ENCODE data around the gene DTWD1.
A peak's percentile ranks its signal among the peaks of the same experiment; 100 is the strongest.
"Not testable (repeated sequence)": the region's sequence is repeated elsewhere in the genome, so short reads cannot be mapped to it uniquely, and the experiment has no call there.

The DTWD1 gene, protein sequence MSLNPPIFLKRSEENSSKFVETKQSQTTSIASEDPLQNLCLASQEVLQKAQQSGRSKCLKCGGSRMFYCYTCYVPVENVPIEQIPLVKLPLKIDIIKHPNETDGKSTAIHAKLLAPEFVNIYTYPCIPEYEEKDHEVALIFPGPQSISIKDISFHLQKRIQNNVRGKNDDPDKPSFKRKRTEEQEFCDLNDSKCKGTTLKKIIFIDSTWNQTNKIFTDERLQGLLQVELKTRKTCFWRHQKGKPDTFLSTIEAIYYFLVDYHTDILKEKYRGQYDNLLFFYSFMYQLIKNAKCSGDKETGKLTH

DNA sequence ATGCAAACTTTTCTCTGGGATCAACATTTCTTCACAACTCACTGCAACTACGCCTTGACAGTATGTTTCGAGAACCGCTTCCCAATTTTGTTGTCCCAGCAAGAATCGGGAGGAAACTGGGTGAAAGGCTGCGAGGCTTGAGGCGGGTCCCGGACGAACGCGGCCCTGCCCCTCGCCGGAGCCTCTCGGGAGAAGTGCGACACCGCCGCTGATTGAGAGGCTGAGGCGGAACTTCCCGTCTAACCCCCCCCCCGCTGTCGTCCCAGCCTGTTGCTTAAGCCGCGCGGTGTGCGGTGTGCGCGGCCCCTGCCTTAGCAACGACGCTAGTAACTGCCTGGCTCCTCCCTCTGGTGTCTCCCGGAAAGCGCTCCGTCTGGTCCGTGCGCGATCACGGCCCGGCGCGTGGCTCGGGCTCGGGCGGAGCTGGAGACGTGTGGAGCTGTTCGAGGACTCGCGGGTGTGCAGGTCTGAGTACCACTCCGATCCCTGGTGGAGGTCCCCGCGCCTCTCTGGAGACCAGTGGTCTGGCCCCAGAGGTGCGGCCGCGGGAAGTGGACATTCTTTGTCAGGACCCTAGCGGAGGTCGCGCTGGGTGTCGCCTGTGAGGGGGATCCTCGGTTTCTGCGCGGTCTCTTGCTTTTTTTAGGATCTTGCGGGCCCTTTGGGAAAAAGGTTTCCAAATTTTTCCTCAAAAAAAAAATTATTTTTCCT lies at the start of gene DTWD1, which contains the start of gene FAM227B:
TSS of gene DTWD1 (plus strand) at position 391 of the 711 bp plus-strand sequence. CDS start 4,120 bp downstream, outside the sequence.
TSS of gene FAM227B (minus strand) at position 161 of the 711 bp plus-strand sequence. CDS start 5,647 bp downstream, outside the sequence.
- peak; percentile 92 for DNase-seq

DNA sequence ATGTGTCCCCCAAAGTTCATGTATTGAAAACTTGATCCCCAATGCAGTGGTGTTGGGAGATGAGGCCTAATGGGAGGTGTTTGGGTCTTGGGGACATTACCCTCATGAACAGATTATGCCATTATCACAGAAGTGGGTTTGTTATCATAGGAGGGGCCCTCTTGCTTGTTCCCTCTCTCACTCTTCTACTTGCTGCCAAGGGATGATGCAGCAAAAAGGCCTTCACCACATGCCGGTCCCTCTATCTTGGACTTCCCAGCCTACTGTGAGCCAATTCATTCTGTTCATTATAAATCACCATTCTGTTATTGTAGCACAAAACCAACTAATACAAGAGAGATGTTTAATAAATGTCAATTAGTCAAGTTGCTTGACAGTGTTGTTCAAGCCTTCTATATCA lies 47.4 kb upstream of the DTWD1 start:
- no peak for DNase-seq

DNA sequence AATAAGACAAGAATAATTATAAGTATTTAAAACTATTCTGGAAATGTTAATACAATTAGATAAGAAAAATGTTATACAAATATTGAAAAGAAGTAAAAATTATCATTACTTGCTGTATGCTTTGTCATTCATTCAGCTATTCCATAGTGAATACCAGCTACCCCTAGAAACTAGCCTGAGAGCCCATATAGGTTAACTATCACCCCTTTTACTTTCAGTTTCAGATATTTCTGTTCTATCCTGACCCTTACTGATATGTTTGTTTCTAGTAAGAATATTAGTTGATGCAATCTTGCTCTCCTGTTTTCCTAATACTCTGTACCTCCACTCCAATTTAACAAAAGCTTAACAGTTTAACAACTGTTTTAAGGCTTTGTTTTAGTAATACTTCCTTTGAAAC lies 31.8 kb upstream of the DTWD1 start:
- DNase-seq = no peak

DNA sequence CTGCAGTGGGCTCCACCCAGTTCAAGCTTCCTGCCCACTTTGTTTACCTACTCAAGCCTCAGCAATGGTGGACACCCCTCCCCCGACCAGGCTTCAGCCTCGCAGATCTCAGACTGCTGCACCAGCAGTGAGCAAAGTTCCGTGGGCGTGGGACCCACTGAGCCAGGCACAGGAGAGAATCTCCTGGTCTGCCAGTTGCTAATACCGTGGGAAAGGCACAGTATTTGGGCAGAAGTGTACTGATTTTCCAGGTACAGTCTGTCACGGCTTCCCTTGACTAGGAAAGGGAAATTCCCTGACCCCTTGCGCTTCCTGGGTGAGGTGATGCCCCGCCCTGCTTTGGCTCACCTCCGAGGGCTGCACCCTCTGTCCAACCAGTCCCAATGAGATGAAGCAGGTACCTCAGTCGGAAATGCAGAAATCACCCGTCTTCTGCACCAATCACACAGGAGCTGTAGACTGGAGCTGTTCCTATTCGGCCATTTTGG lies 28.0 kb upstream of the DTWD1 start:
- DNase-seq = not testable (repeated sequence)

DNA sequence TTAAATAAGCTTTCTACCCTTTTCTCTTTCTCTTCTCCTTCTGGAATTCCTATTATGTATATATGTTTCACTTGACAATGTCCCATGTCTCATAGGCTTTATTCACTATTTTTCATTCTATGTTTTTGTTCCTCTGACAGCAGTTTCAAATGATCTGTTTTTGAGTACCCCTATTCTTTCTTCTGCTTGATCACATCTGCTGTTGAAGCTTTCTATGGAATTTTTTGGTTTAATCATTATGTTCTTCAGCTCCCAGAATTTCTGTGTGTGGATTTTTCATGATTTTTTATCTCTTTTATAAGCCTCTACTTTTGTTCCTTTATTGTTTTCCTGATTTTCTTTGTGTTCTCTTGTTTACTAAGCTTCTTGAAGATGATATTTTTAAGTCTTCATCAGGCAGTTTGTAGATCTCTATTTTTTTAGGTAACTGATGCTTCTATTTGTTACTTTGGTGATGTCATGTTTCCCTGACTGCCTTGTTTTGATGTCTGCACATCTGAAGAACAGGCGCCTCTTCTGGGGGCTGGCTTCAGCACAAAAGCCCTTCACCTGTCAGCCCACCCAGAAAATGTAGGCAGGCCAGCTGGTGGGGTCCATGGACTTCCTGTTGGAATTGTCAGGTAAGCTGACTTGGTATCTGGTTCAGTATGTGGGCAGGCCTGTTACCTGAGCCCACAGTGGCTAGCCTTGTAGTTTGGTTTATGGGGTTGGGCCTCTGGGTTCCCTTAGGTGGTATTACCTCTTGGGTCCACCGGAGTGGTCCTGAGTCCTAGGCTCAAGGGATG lies 16.0 kb upstream of the DTWD1 start:
- DNase-seq = no peak

DNA sequence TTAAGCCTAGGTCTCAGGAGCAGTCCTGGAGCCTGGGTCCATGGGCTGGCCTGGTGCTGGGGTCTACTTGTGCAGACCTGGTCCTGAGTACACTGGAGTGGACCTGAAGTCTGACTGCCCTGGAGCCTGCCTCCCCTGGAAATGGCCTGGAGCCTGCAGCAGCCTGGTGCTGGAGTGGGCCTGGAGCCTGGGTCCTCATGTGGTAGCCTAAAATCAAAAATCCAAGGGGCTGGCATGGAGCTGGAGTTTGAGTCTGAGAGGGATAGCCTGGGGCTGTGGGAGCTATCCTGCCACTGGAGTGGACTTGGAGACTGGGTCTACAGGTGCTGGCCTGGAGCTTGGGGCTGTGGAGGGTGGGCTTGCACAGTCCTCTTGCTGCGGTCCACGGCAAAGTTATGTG lies 15.3 kb upstream of the DTWD1 start:
- no peak for DNase-seq

DNA sequence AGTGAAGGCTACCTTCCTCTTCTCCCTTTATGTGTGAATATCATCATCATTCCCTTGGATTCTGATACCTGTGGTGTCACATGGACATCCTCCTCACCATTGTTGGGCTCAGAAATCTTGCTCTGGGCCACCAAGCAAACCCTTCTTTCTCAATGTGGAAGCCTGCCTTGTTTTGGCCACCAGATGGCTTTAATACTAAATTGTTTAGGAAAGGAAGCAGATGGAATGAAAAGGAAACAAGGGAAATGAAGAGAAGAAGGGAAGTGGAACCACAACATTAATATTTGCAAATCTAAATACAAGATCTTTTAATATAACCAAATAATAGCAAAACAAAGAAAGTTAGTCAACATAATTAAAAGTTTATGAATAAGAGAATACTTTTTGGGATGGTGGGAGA lies 14.3 kb upstream of the DTWD1 start:
- no peak for DNase-seq

DNA sequence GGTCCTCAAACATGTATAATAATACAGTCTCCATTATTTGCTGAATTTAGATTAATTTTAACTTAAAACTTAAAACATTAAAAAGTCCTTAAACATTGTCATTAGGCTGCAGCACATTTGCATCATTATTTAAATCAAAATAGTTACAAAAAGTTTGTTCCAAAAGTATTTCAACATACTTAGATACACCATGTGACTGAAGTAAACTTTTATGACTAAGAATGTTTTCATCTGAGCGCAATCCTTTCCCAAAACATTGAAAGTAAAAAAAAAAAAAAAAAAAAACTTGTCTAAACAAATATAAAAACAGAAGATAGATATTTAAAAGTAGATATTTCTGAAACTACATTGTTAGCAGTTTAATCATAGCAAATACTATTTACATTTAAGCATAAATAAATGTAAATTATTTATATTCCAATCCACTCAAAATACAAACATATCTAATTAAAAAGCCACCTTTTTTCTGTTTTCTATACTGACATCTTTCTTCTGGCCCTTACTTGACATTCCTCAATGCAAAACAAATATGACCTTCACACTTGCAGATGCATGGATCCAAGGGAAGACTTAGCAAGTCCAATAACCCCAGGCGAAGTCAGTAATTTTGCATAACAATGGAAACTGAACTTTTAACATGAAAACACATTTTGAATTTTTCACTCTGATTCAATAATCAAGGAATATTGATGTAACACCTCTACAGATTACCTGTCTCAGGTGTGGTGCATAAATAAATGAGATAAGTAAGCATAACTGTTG lies 10.5 kb upstream of the DTWD1 start:
- DNase-seq = no peak

DNA sequence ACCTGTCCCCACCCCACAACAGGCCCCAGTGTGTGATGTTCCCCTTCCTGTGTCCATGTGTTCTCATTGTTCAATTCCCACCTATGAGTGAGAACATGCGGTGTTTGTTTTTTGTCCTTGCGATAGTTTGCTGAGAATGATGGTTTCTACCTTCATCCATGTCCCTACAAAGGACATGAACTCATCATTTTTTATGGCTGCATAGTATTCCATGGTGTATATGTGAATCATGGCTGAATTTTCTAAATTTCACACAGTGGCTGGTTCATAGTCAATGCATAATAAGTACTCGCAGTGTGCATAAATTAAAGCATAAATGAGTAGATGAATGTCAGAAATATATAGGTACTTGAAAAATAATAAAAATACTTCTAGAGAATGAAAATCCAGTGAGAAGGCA lies 8.6 kb upstream of the DTWD1 start:
- DNase-seq = not testable (repeated sequence)

DNA sequence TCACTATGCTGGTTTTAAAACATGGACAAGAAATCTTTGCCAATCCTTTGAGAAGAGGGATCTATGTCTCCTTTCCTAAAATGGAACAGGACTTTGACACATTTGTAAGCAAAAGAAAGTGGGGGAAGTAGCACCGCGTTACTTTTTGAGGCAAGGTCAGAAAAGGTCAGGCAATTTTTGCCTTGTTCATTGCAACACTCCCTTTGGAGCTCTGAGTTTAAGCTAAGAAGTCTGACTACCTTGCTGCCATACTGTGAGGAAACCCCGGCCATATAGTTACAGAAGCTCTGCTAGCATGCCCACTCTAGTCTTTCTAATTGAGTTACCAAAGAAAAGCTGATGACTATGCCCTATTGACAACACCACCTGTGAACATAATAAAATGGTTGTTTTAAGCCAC lies 1.6 kb upstream of the DTWD1 start:
- no peak for DNase-seq

DNA sequence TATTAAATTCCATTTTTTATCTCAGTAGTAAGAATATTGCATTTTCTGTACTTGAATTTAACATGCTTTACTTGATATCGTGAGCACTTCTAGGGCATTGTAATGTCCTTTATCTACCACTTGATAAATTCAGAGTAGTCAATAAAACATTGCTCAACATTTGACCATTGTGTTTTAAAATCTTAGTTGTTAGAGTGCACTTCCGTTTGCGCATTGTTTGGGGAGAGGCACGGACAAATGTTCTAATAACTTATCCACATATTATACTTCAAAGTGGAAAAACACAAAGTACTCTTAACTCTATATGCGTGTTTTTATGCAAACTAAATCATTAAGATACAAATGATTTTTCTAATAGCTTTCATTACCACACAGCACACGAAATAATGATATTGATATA lies 649 bp upstream of the DTWD1 start:
- no peak for DNase-seq

DNA sequence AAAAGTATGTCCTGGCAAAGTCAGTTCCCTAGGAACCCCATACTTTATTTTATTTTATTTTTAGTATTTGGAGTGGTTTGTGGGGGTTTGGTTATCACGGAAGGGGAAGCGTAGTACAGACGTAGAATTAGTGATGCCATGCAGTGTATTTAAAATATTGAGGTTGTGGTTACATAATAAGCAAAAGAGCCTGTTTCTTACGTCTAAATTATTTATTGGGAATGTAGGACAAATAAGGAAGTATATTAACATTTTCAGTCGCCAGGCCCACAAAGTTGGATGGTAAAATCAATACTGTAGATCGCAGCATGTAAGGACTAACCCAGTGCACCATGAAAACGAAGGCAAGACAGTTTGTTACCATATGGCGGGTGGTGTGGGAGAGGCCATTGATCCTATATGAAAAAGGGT lies 558 bp downstream of the DTWD1 start:
- DNase-seq = no peak

DNA sequence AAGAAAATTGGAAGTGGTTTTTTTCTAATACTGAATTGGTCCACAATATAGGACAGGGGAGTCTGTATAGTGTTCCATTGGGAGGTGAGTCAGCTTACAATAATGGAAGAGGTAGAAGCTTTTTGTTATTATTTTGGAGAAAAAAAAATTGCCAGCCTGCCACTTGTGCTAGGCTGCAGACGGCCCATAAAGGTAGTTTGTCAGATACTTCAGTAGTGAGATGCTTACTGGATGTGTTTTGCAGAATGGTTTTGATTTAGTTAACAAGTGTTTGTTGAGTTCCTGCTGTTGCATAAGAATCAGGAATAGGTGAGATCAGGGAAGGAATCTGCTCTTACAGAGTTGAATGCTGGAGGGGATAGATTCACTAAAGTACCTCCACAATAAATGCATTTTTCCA lies 1.0 kb downstream of the DTWD1 start:
- DNase-seq = no peak

DNA sequence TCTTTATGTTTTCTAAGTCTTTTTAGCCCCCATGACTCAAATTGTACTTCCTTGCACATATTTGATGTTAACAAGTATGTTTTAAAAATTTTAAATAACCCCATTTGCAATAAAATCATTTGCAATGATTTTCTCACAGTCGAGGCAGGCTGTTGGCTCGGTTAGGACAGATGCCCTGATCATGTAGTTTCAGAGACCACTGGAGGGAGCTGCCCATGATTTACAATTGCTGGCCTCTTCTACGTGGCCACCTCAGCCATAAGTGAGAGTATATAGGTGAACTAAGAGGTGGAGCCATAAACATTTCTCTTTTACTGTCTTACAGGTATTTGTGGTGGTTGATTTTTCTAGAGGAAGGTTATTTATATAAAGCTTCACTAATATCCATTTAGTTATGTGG lies 1.7 kb downstream of the DTWD1 start:
- no peak for DNase-seq

DNA sequence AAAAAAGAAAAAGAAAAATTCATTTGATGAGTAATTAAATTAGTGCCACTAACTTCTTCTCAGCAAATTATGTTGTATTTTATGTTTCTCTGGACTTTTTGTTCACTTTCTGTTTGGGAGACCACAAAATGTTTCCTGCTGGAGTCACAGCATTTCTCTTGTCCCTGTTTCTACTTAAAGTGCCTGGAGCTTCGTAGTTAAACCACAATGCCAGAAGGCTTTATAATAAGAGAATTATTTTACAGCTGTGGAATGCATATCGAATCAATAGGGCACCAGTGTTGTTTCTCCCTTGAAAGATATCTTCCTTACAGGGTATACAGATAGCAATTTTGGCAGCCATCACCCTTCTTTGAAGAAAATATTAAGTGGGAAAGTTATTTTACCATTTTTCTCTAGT lies 3.2 kb downstream of the DTWD1 start:
- no peak for DNase-seq

DNA sequence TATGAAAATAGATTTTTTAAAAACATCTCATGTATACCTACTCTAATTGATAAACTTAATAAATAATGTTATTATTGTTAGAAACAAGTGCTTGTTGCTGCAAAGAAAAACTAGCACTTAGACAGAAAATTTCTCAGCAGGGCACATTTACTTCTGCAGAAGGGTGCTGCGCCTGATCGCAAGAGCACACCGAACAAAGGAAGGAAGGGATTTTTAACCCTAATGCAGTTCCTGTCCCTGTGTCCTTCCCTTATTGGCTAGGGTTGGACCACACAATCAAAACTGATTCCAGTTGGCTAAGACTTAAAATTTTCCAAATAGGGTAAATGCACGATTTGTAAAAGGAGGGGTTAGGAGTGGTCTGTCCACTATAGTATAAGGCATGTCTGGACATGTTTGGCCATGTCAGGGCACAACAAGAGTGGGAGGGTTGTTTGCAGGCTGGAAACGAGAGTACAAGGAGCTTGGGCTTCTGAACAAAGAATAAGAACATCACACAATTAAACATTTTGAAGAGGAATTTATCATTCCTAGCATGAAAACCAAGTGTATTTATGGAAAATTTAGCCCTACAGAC lies 4.7 kb downstream of the DTWD1 start:
- DNase-seq = no peak

DNA sequence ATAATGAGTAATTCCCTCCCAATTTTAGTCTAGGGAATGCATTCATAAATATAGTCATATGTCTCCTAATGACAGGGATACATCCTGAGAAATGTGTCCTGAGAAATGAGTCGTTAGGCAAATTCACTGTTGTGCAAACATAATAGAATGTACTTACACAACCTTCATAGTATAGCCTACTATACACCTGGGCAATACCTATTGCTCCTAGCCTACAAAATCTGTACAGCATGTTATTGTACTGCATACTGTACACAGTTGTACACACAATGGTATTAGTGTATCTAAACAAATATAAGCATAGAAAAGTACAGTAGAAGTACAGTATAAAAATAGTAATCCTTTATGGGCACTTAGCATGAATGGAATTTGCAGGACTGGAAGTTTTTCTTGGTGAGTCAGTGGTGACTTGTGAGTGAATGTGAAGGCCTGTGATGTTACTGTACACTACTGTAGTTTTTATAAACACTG lies 6.6 kb downstream of the DTWD1 start:
- no peak for DNase-seq

DNA sequence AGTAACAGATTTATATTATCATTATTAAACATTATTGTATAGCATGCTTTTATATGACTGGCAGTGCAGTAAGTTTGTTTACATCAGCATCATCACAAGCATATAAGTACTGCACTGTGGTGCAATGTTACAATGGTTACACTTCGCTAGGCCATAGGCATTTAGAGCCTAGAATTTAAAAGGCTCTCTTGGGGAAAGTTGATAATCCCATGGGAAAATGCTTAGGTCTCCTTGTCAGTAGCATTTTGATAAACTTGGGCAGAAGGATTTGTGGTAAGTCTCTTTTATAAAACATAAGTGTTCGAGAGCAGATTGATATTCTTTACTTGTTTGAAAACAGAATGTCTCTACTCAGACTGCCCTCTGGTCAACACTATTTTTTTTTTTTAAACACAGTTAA lies 7.5 kb downstream of the DTWD1 start:
- no peak for DNase-seq

DNA sequence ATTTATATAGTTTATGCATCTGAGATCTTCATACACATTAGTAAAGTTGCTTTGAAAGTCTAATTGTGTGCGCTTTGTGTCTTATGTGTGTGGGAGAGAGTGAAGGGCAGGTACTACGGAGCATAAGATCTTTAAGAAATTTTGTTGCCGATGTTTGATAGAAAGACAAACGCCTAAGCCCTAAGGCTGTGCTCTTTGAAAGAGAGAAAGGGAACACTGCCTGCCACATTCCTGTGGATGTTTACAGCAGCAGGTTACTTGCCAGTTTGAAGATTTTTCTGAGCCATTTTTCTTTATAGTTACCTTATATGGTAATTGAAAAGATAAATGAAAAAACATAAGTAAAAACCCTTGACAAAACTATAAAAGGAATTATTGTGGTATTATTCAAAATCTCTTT lies 17.0 kb downstream of the DTWD1 start:
- DNase-seq = no peak

DNA sequence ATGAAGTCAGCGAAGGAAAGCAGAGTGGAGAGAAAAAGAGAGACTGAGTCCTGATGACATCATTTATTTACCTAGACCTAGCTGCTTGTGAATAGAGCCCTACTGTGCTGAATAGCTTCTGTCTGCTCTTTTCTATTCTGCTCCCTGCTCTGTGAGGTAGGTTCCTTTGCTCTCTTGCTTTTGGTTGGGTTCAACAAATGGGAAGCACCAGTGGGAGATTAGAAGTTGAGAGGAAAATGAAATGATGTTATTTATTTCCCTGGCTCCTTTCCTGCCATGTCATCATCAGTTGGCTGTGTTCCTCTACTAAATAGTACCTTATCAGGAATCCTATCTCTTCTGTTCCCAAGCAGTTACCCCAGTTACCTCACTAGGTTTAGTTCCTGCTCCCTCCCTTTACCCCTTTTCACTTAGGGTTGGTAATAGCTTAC lies 23.5 kb downstream of the DTWD1 start:
- no peak for DNase-seq

DNA sequence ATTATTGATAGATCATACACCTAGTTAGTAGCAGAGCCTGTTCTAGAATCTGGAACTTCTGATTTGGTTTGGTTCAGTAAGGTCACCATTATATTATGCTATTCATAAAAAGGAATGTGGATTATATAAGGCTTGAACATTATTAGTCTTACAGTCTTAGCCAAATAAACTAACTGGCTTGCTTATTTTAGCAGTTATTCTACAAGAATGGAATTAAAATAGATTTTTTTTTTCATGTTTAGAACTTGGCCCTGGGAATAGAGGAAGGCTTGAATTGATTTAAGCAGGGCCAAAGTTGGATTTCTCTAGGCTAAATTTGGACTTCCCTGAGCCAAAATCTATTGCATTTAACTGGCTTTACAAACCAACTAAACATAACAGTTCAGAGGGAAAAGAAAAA lies 24.4 kb downstream of the DTWD1 start:
- no peak for DNase-seq

DNA sequence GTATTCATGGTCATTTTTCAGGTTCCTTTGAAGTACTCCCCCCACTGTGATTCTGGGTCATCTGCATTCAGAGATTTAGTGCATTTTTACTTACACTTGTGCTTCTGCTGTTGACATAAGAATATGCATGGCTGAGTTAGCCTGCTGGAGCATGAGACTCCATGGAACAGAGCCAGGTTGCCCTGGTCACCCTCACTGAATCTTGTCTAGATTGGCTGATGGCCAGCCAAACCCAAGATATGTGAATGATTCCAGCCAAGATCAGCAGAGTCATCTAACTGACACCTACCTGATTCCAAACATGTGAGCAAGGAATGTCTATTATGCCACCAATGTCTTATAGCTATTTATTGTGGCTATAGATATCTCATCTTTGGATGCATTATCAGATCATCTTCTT lies 25.1 kb downstream of the DTWD1 start:
- DNase-seq = no peak

Measured in stimulated activated CD4-positive, alpha-beta T cell treated with anti-CD3 and anti-CD28 coated beads, Interleukin-4, amount 100 ng/mL, for 24 hours (primary cell).